ENCODE measurements around the gene ENTPD5.

The ENTPD5 gene

GRCh38 chr14:73949752-73950734 is 69.0 kb downstream of the ENTPD5 start, which contains the start of the genes COQ6 and FAM161B:
Gene COQ6 (plus strand): TSS chr14:73950302. CDS start chr14:73950333, 31 bp downstream.
Gene FAM161B (minus strand): TSS chr14:73950094. CDS start chr14:73950026, 68 bp downstream.
- no peak for TF ChIP-seq CTCF (IDR thresholded peaks at IDR 0.05; ENCODE audit: low read depth, low read length)

DNA sequence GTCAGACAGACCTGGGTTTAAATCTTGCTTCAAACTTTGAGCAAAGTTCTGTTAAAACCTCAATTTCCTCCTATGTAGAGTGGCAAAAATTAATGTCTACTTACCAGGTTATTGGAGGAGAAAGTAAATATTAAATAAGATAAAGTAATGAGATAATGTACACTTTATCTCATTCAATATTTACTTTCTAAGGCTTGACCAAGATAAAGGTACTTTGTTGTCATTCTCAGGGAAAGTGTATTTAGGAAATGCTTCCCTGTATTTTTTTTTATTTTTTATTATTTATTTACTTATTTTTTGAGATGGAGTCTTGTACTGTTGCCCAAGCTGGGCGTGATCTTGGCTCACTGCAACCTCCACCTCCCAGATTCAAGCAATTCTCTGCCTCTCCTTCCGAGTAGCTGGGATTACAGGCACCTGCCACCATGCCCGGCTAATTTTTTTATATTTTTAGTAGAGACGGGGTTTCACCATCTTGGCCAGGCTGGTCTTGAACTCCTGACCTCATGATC is 73.9 kb downstream of the ENTPD5 start:
- in situ Hi-C loops (cut with HindIII; ENCODE audit: low sequenced_read_pairs), result no loop called here
- TF ChIP-seq CTCF (IDR thresholded peaks at IDR 0.05; ENCODE audit: low read depth, low read length), result no peak
- H3K4me3 ChIP-seq (ENCODE audit: low read depth, low read length), result no peak overlapping the region
- DNase-seq (ENCODE audit: low read depth, low spot score), result no peak

More at GRCh38 chr14:73949752-73950734, 69.0 kb downstream of the ENTPD5 start, which contains the start of the genes COQ6 and FAM161B:
- DNase-seq (ENCODE audit: low read depth, low spot score), result peak; percentile 96
- peak within 1 kb of the TSS; percentile 94 for H3K4me3 ChIP-seq (ENCODE audit: low read depth, low read length)
- in situ Hi-C loops (cut with HindIII; ENCODE audit: low sequenced_read_pairs), result no loop called here

DNA sequence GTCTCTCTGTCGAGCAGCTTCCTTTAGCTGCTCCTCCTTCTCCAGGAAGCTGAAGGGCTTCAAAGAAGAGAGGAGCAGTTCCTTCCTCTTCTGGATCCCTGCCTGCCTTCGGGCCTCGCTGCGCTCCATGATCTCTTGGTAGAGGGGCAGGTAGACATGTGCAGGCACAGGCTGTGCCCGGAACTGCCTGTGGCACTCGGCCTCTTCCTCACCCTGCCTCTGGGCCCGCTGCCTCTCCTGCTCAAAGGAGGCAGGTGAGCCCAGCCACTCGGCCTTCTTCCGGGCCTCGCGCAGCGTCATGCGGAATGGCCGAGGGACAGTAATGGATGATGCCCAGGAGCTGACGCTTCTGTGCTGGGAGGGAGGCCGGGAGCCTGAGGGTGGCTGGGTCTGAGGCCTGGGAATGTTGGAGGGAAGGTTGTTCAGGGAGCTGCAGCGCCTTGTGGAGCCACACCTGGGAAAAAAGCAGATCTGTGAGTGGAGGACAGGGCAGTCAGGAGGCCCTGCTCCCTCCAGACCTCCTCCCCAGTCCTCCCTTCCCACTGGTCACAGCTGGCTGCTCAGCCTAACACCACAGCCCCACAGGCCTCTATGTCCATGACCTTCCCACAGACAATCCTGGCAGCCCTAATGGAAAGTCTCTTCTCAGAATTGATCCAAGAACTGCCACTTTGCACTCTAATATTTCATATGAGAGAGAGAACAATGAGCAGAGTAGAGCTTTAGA is 74.5 kb downstream of the ENTPD5 start:
- in situ Hi-C loops (cut with HindIII; ENCODE audit: low sequenced_read_pairs), result no loop called here
- no peak for DNase-seq (ENCODE audit: low read depth, low spot score)
- H3K4me3 ChIP-seq (ENCODE audit: low read depth, low read length), result no peak overlapping the region
- TF ChIP-seq CTCF (IDR thresholded peaks at IDR 0.05; ENCODE audit: low read depth, low read length), result no peak

GRCh38 chr14:73943083-73943482 is 76.0 kb downstream of the ENTPD5 start:
- DNase-seq (ENCODE audit: low read depth, low spot score), result peak; percentile 16
- in situ Hi-C loops (cut with HindIII; ENCODE audit: low sequenced_read_pairs), result no loop called here
- no peak for TF ChIP-seq CTCF (IDR thresholded peaks at IDR 0.05; ENCODE audit: low read depth, low read length)
- no peak overlapping the region for H3K4me3 ChIP-seq (ENCODE audit: low read depth, low read length)

DNA sequence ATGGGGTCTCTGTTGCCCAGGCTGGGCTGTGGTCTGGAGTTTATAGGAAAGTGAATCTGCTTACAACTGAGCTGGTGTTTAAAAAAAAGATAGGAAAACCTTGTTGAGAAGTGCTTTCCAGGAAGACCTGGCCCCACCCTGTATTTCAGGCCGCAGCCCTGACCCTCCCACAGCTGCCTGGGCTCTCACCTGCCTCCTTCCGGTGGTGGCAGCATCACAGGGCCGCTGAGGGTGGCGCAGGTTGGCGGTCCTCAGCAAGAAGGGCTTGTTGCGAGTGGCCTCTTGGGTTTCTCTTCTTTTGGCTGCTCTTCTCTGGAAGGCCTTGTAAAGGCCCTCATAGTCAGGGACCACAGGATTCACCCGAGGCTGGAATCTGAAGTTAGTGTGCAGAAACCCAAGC is 76.9 kb downstream of the ENTPD5 start:
- no peak for TF ChIP-seq CTCF (IDR thresholded peaks at IDR 0.05; ENCODE audit: low read depth, low read length)
- in situ Hi-C loops (cut with HindIII; ENCODE audit: low sequenced_read_pairs), result no loop called here
- no peak overlapping the region for H3K4me3 ChIP-seq (ENCODE audit: low read depth, low read length)

DNA sequence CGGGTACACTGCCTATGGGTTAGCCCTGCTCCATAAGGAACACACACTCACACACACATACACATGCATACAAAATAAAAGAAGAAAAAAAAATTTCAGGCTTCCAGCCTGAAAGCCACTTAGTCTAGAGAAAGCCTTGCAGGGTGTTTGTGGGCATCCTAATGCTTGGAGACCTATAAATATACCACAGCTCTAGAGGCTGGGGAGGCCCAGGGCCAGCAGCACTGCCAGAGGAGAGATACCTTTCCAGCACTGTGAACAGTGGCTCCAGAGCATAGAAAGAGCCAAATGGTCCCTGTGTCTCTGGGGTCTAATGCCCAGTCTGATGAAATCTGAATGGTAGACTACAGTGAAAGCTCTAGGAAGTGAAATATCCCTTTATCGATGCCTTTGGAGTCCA is 82.1 kb downstream of the ENTPD5 start:
- H3K4me3 ChIP-seq (ENCODE audit: low read depth, low read length), result no peak overlapping the region
- no peak for DNase-seq (ENCODE audit: low read depth, low spot score)
- in situ Hi-C loops (cut with HindIII; ENCODE audit: low sequenced_read_pairs), result no loop called here
- no peak for TF ChIP-seq CTCF (IDR thresholded peaks at IDR 0.05; ENCODE audit: low read depth, low read length)

More for the DNA sequence above, 76.9 kb downstream of the ENTPD5 start:
- no peak for DNase-seq (ENCODE audit: low read depth, low spot score)

Measured in astrocyte of the spinal cord (primary cell).